Measurements from ENCODE around the gene FHOD3.

DNA sequence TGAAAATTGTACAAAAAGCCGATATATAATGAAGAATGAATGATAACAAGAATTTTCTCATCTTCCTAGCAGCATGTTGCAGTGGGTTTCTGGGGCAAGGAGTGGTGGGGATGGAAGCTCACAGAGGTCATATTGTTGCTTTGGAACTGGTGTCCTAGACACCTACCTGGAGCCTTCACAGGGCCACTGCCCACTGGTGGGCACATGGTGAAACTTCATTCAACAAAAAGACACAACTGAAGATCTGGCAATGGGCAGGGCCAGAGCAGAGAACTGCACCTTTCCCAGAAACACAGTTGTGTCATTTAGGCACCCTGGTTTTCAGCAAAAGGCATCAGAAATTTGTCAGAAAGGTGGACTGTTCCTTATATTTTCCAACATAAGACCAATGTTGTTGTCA lies 115.3 kb downstream of the FHOD3 start:
- TF ChIP-seq, protein P1, sequence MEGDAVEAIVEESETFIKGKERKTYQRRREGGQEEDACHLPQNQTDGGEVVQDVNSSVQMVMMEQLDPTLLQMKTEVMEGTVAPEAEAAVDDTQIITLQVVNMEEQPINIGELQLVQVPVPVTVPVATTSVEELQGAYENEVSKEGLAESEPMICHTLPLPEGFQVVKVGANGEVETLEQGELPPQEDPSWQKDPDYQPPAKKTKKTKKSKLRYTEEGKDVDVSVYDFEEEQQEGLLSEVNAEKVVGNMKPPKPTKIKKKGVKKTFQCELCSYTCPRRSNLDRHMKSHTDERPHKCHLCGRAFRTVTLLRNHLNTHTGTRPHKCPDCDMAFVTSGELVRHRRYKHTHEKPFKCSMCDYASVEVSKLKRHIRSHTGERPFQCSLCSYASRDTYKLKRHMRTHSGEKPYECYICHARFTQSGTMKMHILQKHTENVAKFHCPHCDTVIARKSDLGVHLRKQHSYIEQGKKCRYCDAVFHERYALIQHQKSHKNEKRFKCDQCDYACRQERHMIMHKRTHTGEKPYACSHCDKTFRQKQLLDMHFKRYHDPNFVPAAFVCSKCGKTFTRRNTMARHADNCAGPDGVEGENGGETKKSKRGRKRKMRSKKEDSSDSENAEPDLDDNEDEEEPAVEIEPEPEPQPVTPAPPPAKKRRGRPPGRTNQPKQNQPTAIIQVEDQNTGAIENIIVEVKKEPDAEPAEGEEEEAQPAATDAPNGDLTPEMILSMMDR (IDR thresholded peaks at IDR 0.05) = no peak
- TF ChIP-seq RFX5 (IDR thresholded peaks at IDR 0.05) (no peak), RAD21 (conservative IDR thresholded peaks at IDR 0.05 in 1 of 2, IDR thresholded peaks at IDR 0.05 in 1 of 2) (no peak), POLR2A (IDR thresholded peaks at IDR 0.05; ENCODE audit: low read length) (no peak), SMC3 (IDR thresholded peaks at IDR 0.05) (peak; percentile 22; the same call in 1 of the 3 replicates), MAFK (IDR thresholded peaks at IDR 0.05; ENCODE audit: partially characterized antibody) (no peak), RCOR1 (IDR thresholded peaks at IDR 0.05; ENCODE audit: low read depth, low read length) (no peak), FOSL2 (IDR thresholded peaks at IDR 0.05) (no peak), FOSL2 (CRISPR knock-in tag; IDR thresholded peaks at IDR 0.05) (no peak), SREBF2 (IDR thresholded peaks at IDR 0.05) (no peak), HEYL (CRISPR knock-in tag; IDR thresholded peaks at IDR 0.05) (no peak)
- TF ChIP-seq, protein P2, sequence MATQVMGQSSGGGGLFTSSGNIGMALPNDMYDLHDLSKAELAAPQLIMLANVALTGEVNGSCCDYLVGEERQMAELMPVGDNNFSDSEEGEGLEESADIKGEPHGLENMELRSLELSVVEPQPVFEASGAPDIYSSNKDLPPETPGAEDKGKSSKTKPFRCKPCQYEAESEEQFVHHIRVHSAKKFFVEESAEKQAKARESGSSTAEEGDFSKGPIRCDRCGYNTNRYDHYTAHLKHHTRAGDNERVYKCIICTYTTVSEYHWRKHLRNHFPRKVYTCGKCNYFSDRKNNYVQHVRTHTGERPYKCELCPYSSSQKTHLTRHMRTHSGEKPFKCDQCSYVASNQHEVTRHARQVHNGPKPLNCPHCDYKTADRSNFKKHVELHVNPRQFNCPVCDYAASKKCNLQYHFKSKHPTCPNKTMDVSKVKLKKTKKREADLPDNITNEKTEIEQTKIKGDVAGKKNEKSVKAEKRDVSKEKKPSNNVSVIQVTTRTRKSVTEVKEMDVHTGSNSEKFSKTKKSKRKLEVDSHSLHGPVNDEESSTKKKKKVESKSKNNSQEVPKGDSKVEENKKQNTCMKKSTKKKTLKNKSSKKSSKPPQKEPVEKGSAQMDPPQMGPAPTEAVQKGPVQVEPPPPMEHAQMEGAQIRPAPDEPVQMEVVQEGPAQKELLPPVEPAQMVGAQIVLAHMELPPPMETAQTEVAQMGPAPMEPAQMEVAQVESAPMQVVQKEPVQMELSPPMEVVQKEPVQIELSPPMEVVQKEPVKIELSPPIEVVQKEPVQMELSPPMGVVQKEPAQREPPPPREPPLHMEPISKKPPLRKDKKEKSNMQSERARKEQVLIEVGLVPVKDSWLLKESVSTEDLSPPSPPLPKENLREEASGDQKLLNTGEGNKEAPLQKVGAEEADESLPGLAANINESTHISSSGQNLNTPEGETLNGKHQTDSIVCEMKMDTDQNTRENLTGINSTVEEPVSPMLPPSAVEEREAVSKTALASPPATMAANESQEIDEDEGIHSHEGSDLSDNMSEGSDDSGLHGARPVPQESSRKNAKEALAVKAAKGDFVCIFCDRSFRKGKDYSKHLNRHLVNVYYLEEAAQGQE (IDR thresholded peaks at IDR 0.05) = no peak
- TF ChIP-seq, protein P3, sequence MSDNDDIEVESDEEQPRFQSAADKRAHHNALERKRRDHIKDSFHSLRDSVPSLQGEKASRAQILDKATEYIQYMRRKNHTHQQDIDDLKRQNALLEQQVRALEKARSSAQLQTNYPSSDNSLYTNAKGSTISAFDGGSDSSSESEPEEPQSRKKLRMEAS (IDR thresholded peaks at IDR 0.05) = no peak
- TF ChIP-seq, protein P4, sequence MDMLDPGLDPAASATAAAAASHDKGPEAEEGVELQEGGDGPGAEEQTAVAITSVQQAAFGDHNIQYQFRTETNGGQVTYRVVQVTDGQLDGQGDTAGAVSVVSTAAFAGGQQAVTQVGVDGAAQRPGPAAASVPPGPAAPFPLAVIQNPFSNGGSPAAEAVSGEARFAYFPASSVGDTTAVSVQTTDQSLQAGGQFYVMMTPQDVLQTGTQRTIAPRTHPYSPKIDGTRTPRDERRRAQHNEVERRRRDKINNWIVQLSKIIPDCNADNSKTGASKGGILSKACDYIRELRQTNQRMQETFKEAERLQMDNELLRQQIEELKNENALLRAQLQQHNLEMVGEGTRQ (IDR thresholded peaks at IDR 0.05) = no peak
